NCI-H146 (cell line): ENCODE results near the gene ATF4.
"Not testable (repeated sequence)": the region's sequence is repeated elsewhere in the genome, so short reads cannot be mapped to it uniquely, and the experiment has no call there.

Source experiments
- DNase-seq: peaks from one replicate; lab custom pipeline; 2025; lab: John Stamatoyannopoulos, UW

The ATF4 gene

DNA sequence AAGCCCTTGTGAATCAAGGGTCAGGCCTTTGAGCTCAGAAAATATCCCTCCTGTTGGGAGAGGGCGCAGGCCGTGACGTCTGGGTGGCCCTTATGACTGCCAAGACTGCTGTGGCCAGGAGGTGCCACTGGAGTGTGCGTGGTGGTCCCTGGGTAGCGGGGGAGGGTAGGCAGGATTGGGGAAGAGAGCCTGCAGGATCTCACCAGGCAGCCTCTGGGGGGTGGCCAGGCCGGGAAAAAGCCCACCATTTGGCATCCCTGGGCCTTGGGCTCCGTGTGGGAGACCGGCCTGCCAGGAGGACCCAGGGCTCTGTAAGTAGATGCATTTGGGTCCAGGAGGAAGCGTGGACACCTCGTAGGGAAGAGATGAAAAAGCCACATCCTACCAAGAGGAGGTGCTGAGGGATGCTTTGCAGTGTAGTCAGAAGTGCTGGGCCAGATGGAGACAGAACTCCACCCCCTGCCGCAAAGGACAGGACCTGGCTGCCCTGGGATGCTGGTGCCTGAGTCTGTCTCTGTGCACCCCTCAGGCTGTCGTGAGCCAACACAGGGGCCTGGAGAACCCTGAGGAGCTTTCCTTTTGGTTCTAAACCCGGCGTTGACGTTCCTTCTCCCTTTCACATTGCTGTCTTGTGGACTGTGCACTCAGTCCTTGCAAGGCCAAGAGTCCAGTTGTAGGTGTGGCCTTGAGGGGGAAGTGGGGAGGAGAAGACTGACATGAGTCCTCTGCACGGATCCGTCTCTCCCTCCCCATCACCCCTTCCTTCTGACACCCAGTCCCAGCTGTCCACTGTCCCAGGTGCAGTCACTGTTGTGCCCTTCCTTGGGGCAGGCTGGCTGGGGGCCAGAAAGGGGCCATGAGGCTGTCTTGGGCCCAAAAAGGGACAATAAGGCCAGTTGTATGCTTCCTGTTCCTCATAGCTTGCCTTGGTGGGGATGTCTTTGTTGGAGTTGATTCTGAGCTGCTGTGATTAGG lies 31.0 kb upstream of the ATF4 start:
- DNase-seq, result no peak

- peak; percentile 27 for DNase-seq
Measured at GRCh38 chr22:39490135-39490798, 30.1 kb upstream of the ATF4 start.

DNA sequence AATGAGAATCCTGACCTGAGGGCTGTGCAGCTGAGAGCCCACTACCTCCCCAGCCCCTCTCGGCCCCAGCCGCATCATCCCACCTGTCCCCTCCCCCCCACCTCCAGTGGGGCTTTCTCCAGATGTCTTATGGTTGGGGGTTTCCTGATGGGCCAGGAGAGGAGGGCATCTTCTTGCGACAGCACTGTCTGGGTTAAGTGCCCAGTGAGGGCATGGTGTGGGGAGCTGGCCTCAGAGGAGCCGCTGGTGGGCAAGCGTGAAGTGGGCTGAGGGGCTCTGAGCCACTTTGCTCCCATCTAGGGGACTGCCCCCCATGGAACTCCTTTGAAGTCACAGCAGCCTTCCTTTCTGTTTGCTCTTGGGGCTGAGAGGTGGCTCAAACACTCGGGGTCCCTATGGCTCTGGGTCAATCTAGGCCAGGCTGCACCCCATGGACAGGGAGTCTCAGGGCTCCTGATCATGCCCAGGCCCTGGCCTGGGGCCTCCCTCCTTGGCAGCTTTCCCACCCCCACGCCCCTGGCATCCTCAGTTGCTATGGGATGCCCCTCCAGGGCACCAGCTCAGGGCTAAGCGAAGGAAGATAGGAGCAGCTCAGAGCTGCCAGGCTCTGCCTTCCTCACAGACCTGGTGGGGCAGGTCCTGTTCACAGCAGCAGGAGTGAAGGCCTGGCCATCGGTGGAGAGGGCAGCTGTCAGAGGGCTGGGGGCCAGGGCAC lies 29.2 kb upstream of the ATF4 start:
- no peak for DNase-seq

- no peak for DNase-seq
Measured at GRCh38 chr22:39491696-39492095, 28.7 kb upstream of the ATF4 start.

- no peak for DNase-seq
Measured at GRCh38 chr22:39492186-39492585, 28.2 kb upstream of the ATF4 start.

DNA sequence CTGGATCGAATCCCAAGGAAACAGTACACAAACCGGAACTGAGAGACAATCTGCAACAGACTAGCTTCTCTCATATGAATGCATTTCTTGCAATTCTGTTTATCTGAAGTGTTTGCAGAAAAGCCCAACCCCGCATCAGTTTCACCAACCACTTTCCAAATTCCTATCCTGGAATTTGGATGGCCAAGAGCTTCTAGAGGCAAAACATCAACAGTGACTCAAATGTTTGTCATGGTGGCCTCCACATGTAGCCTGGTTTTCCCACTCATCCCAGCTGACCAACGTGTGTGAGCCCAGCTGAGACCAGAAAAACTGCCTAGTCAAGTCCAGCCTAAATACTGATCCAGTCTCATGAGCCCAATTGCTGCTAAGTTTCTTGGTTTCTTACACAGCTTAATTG lies 26.6 kb upstream of the ATF4 start:
- DNase-seq, result no peak

GRCh38 chr22:39494471-39495120 lies 25.8 kb upstream of the ATF4 start:
- DNase-seq, result no peak

DNA sequence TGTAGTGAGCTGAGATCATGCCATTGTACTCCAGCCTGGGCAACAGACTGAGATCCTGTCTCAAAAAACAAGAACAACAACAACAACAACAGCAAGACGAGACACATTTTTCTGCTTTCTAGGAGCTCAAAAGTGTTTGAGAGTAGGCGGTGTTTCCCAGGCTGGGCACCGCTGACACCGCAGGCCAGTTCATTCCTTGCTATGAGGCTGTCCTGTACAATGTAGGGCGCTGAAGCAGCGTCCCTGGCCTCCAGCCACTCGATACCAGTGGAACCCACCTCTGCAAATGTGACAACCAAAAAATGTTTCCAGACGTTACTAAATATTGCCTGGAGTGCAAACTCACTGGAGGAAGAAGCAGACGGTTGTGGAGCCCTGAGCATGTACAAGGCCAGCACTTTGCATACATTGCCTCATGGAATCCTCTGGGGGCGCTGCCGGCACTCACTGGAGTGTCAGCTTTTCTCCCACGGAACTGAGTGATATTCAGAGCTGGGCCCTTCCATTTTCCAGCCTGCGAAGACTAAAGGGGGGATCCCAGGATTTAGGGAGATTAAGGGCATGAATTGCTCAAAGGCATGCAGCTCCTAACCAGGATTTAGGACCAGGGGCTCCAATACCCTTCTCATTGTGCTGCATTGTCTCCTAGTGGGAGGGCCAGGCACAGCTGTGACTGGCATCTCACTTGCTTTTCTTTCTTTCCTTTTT lies 24.1 kb upstream of the ATF4 start:
- peak; percentile 65 for DNase-seq

DNA sequence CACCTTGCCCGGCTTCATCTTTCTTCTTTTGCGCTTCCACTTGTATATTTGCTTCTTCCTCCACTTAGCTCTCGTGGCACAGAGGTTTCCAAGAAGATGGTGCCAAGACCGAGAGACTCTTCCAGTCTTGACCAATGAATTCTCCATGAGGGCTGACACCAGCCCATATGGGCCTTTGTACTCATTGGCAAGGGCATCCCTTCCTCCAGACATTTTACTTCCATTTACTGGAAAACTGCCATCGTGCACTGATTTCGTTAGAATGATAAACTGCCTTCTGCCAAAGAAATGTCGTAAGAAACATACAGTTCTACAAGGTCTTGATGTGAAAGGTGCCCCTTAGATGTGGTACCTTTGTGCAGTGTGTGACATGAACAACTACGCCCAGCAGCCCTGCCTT lies 22.9 kb upstream of the ATF4 start:
- no peak for DNase-seq

DNA sequence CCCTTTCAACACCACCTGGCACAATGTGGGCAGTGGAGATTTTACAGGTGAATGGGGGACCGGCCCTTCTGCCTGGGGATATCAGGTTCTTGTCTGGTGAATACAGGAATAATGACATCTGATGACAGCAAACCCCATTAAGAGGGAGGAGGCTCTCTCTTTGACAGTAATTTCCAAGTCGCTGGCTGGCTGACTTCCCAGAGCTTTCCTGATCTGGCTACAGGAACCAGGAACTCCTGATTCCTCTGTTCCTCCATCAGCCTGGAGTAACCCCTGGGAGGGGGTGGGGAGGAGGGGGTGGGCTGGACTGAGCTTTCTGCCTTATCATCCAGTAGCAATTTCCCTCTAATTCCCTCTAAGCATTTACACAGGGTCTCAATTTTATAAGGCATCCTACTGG lies 22.0 kb upstream of the ATF4 start:
- peak; percentile 87 for DNase-seq

GRCh38 chr22:39498802-39499201 lies 21.6 kb upstream of the ATF4 start:
- DNase-seq, result no peak

- DNase-seq, result no peak
Measured at GRCh38 chr22:39500101-39500500, 20.3 kb upstream of the ATF4 start.

DNA sequence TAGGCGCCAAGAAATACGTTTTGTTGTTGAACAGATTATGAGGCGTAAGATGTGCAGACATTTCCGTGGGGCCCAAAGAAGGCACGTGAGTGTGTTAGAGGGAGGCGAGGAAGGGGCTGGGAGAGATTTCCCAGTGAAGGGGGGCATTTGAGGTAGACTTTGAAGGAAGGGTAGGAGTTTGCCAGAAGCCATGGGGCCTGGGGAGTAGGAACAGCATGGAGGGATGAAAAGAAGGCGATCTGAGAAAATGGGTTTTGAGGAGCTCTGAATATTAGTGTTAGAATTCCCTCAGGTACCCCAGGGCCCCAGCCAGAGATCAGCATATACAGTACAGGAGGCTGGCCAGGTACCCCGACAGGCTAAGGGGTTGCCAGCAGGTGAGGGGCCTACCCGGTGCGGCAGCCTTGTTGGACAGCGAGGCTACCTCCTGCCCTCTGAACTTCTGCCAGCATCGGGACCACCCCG lies 18.7 kb upstream of the ATF4 start:
- DNase-seq, result no peak

- DNase-seq, result peak; percentile 96
Measured at GRCh38 chr22:39502109-39502788, 18.1 kb upstream of the ATF4 start, which contains the start of gene MIEF1. Gene MIEF1 (plus strand): TSS chr22:39502290. CDS start chr22:39511295, 9,005 bp downstream.

DNA sequence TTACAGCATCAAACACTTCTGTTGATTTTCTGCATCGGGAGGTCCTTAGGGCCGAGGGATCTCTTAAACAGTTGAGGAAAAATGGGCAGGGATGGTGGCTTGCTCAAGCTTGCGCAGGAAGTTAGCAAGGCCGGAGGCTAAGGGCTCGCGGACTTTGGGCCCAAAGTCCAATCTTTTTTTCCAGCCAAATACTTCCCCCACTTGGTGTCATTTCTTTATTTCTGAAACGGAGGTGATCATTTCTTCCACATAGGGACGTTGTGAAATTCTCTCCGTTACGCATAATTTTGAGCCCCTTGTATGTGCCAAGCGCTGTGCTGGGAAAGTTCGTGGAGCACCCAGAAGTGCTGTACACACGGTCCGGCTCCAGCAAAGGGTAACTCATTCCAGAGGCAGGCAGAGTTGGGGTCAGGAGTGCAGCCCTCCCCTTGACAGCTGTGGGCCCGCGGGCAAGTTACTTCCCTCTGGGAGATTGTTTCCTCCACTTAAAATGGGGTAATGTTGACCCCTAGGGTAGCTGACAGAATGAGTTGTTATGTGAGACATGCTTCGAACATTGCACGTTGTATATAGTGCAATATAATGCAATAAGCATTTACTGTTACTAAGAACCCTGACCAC lies 17.5 kb upstream of the ATF4 start:
- DNase-seq, result no peak

- DNase-seq, result no peak
Measured at GRCh38 chr22:39503630-39504029, 16.7 kb upstream of the ATF4 start.

DNA sequence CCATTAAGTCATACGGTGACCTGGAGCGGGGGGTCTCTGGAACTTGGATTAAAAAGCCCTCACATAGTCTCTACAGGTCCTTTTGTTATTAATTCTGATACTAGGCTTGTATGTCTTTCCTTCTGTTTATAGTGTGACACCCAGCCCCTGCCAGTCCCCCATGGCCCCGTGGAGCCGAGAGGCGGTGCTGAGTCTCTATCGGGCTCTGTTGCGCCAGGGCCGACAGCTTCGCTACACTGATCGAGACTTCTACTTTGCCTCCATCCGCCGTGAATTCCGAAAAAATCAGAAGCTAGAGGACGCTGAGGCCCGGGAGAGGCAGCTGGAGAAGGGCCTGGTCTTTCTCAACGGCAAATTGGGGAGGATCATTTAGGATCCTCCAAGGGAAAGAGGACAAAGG lies 16.3 kb upstream of the ATF4 start:
- DNase-seq, result no peak

DNA sequence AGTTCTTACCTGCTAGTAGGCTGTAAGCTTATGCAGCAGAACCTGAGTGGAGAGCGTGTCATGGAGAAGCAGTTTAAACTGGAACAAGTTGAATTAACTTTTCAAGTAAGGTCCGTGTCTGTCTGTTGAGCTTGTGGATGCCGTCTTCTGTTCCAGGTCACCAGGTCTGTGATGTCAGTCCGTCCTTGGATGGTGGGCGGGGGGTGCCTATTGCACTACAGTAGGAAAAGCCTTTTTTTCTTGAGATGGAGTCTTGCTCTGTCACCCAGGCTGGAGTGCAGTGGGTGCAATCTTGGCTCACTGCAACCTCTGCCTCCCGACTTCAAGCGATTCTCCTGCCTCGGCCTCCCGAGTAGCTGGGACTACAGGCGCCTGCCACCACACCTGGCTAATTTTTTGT lies 13.3 kb upstream of the ATF4 start:
- not testable (repeated sequence) for DNase-seq

GRCh38 chr22:39508393-39508792 lies 12.0 kb upstream of the ATF4 start:
- no peak for DNase-seq

- no peak for DNase-seq
Measured at GRCh38 chr22:39510529-39511149, 9.7 kb upstream of the ATF4 start.
